IPS DF 6.9 (cell line): ENCODE measurements around the gene PNPLA1.

Experiments used
- DNase-seq: peaks from one replicate; pipeline ENCODE4 v3.0.0-alpha.2; 2013; ENCODE audit warnings: low read depth, low spot score
- H3K27ac ChIP-seq: one replicate; pipeline ENCODE4 v1.5.1; 2013; ENCODE audit warnings: low read length, control low read depth
- H3K27me3 ChIP-seq: 2 replicates; pipeline ENCODE4 v1.6.1; 2013; ENCODE audit warnings: mild to moderate bottlenecking, low read length; ENCODE audit not compliant: control insufficient read depth, insufficient read depth
- H3K36me3 ChIP-seq: 2 replicates; pipeline ENCODE4 v1.6.1; 2013; ENCODE audit warnings: low read length; ENCODE audit not compliant: control insufficient read depth, insufficient read depth
- H3K4me1 ChIP-seq: 2 replicates; pipeline ENCODE4 v1.6.1; 2013; ENCODE audit warnings: low read length; ENCODE audit not compliant: control insufficient read depth, insufficient read depth
- H3K4me3 ChIP-seq: 2 replicates; pipeline ENCODE4 v1.5.1; 2013; ENCODE audit warnings: mild to moderate bottlenecking, low read length
- H3K9me3 ChIP-seq: 2 replicates; pipeline ENCODE4 v1.6.1; 2013; ENCODE audit warnings: low read length, inconsistent platforms; ENCODE audit not compliant: control insufficient read depth, insufficient read depth
- WGBS: extraction: QIAGEN DNeasy Blood & Tissue Kit; methylation state at CpG from one replicate; pipeline ENCODE4 v1.1.7; 2013; ENCODE audit warnings: mixed read lengths, missing lambda C conversion rate; ENCODE audit not compliant: insufficient read length, insufficient coverage; 5-methylcytosine and 5-hydroxymethylcytosine counted together

PNPLA1 gene

DNA sequence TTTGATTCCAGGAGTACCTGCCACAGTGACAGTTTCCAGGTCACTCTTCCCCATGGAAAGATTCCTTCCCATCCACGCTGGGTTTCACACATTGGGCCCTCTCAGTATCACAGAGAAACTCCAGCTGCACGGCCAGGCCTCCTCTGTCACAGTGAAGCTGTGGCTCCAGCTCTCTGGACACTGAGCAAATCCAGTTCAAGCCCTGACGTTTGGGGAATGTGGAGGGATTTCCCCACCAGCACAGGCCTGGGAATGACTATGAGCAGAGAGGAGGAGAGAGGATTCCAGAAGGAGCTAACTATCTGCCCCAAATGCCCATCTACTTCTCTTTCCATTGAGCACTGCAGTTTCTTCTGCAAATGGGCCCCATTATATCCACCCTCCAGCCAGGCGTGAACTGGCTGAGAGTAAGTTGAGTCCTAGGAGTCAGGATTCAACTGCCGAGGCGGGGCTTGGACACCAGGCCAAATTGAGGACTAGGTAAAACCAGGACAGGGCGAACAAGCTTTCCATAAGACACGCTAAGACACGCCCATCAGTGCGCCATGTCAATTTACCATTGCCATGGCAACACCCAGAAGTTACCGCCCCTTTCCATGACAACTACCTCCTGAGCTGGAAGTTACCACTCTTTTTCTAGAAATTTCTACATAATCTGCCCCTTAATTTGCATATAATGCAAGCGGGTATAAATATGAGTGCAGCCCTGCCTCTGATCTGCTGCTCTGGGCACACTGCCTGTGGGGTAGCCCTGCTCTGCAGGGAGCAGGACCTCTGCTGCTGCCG lies 76.0 kb downstream of the PNPLA1 start:
- Histone ChIP-seq H3K9me3 (no peaks in the 10 kb centered on the region), H3K4me3 (no peak overlapping the region), H3K27ac (no peak overlapping the region), H3K27me3 (no peaks in the 10 kb centered on the region), H3K36me3 (no peaks in the 10 kb centered on the region), H3K4me1 (0 out of 2 replicates have a peak, but pooled peaks cover 2% of the 10 kb centered on the region)
- DNase-seq, result no peak
- WGBS, result no CpG with 5 or more reads among the region's 13 CpGs

DNA sequence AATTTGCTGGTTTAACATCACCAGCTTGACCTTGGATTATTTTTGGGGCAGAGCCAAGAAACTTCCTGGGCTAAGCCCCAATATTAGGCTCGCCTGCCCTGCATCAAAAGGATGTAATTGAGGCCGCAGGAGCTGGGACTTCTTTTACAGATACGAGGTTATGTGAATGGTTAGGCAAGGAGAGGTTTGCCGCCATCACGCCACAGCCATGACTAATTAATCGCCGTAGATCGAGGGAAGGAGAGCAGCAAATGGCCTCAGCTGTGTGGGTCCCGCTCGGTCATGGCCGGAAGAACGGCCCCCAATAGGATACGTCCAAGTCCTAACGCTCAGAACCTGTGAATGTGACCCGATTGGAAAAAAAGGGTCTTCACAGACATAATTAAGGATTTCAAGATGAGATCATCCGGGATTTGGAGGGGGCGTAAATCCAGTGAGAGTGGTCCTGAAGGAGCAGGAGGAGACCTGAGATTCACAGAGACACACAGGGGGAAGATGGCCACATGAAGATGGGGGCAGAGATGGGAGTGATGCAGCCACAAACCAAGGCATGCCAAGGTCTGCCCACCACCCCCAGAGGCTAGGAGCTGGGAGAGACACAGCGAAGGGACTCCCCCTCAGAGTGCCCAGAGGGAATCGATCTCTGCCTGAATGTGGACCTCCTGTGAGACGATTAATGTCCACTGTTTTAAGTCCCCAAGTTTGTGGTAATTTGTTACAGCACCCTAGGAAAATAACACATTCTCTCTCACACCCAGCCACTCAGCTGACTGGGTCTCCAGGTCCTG lies 76.8 kb downstream of the PNPLA1 start:
- 0 out of 2 replicates have a peak, but pooled peaks cover 2% of the 10 kb centered on the region for H3K4me1 ChIP-seq
- H3K9me3 ChIP-seq, result no peaks in the 10 kb centered on the region
- WGBS, result no CpG with 5 or more reads among the region's 20 CpGs
- no peak overlapping the region for H3K27ac ChIP-seq
- H3K27me3 ChIP-seq, result no peaks in the 10 kb centered on the region
- H3K4me3 ChIP-seq, result no peak overlapping the region
- no peaks in the 10 kb centered on the region for H3K36me3 ChIP-seq
- no peak for DNase-seq

DNA sequence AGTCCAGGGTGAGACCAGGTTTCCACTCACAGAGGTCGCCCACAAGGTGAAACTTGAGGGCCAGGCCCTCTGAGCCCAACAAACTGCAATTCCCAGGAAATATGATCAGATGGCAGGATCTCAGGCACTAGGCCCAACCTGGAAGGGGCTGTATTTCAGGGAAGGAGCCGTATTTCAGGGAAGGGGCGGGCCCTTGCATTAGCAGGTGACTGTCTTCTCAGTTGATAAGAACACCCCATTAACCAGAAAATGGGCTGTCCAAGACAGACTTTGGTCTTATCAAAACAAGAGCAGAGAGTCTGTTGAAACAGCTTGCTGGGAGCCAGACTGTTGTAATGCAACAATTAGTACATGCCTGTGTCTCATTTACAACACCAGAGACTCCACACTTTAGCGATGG lies 77.8 kb downstream of the PNPLA1 start:
- Histone ChIP-seq H3K4me1 (0 out of 2 replicates have a peak, but pooled peaks cover 2% of the 10 kb centered on the region), H3K27ac (no peak overlapping the region), H3K4me3 (no peak overlapping the region), H3K36me3 (no peaks in the 10 kb centered on the region), H3K27me3 (no peaks in the 10 kb centered on the region), H3K9me3 (no peaks in the 10 kb centered on the region)
- no CpG with 5 or more reads among the region's 4 CpGs for WGBS
- no peak for DNase-seq

DNA sequence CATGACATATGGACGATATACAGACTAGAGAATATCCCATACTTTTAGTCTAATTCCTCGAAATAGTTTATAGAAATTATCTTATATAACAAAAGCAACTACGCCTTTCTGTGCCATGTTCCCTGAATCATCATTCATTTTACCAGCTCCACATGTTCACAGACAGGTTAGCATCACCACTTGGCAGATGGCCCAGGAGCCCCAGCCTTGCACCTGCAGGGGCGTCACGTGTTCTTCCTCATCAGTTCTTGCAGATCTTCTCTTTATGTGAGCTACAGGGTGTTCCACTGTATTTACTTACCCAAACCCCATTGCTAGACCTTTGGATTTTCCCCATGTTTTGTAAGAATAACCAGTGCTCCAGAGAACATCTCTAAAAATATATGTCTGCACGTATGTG lies 79.4 kb downstream of the PNPLA1 start:
- WGBS, result no CpG with 5 or more reads among the region's 6 CpGs
- H3K4me1 ChIP-seq, result 0 out of 2 replicates have a peak, but pooled peaks cover 2% of the 10 kb centered on the region

DNA sequence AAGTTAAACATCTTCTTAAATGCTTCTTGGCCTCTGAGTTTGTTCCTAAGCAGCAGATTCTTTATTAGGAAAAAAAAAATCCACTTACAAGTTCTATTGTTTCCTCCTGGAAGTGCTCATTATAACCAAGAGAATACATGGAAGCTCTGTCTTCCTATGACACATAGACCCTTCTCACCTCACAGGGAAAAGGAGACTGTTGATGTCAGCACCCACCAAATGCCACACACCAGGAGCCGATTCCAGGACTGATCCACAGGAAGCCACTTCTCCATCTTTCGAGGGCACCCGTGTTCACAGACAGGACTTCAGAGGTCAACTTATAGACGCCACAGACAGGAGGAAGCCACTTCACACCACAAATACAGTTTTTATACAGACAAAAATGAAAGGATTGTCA lies 80.2 kb downstream of the PNPLA1 start:
- Histone ChIP-seq H3K4me3 (no peak overlapping the region), H3K27ac (no peak overlapping the region), H3K4me1 (0 out of 2 replicates have a peak, but pooled peaks cover 2% of the 10 kb centered on the region), H3K9me3 (no peaks in the 10 kb centered on the region), H3K36me3 (no peaks in the 10 kb centered on the region), H3K27me3 (no peaks in the 10 kb centered on the region)
- DNase-seq, result no peak
- no CpG with 5 or more reads among the region's 4 CpGs for WGBS

More for the DNA sequence above, 79.4 kb downstream of the PNPLA1 start:
- no peak for DNase-seq
- Histone ChIP-seq H3K9me3 (no peaks in the 10 kb centered on the region), H3K27ac (no peak overlapping the region), H3K27me3 (no peaks in the 10 kb centered on the region), H3K36me3 (no peaks in the 10 kb centered on the region), H3K4me3 (no peak overlapping the region)

DNA sequence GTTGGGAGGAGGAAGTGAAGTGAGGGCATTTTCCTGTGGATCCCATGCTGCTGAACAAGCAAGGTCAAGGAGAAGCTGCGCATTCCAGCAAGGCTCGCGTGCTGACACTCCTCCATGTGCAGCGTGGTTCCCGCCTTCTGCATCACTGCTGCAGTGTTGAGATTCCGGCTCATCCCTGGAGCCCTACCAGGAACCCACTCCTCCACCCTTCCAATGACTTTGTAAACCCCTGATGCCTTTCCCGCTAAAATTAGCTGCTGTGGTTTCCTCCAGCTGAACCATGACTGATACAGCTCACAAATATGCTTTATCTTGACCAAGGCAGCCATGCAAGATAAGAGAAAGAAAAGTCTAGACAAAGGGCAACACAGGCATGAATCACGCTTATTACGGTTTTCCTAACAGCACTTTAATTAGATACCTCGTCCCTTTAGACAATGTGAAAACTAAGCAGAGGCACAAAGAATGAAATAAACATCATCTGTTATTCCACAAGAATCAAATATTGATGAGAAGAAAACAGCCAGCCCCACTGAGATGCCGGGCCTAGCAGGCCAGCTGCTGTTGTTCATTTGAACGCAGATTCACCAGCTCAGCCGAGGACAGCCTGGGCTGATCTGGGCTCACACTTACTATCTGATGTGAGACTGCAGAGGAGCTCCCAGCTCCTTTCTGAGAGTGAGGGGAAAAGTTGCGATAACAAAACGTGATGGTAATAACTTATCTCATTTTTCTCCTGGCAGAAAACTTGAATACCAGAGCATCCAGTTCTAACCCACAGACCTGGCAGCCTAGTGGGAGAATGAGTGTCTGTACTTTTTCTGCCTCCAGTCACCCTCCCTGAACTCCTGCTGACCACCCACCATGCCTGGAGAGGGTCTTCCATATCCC lies 81.1 kb downstream of the PNPLA1 start:
- no peaks in the 10 kb centered on the region for H3K36me3 ChIP-seq
- no CpG with 5 or more reads among the region's 15 CpGs for WGBS
- no peak overlapping the region for H3K27ac ChIP-seq
- no peaks in the 10 kb centered on the region for H3K9me3 ChIP-seq
- no peak for DNase-seq
- H3K27me3 ChIP-seq, result no peaks in the 10 kb centered on the region
- H3K4me1 ChIP-seq, result no peaks in the 10 kb centered on the region
- H3K4me3 ChIP-seq, result no peak overlapping the region

DNA sequence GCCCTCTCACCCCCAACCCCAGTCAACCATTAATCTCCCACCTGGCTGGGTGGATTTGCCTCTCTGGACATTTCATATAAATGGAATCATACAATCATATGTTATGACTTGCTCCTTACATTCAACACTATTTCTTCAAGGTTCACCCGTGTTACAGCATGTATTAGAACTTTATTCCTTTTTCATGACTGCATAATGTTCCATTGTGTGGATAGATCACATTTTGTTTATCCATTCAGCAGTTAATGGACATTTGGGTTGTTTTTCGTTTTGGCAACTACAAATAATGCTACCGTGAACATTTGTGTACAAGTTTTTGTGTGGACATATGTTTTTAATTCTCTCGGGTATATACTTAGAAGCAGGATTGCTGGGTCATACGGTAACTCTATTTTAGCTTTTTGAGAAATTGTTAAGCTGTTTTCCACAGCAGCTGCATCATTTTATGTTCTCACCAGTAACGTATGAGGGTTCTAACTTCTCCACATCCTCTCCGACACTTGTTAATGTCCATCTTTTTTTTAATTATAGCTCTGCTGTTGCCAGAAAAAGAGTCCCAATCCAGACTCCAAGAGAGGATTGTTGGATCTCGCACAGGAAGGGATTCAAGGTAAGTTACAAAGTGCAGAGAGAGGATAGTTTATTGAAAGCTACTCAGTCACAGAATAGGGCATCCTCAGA lies 82.8 kb downstream of the PNPLA1 start:
- Histone ChIP-seq H3K36me3 (no peaks in the 10 kb centered on the region), H3K27ac (no peak overlapping the region), H3K9me3 (no peaks in the 10 kb centered on the region), H3K4me3 (no peak overlapping the region), H3K27me3 (no peaks in the 10 kb centered on the region), H3K4me1 (no peaks in the 10 kb centered on the region)
- whole genome bisulfite sequencing, result no CpG with 5 or more reads among the region's 8 CpGs
- DNase-seq, result no peak

DNA sequence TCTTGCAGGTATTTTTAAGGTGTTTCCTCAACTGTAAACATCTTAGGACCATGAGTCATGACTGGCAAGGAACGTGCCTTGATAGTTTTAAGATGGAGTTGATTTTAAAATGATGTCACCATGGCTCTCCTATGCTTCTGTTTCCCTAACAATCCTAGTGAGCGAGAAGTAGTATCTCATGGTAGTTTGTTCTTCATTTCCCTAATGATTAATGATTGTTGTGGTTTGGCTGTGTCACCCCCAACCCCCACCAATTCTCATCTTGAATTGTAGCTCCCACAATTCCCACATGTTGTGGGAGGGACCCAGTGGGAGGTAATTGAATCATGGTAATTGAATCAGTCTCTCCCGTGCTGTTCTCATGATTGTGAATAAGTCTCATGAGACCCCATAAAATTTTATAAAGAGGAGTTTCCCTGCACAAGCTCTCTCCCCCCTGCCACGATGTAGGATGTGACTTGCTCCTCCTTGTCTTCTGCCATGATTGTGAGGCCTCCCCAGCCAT lies 83.6 kb downstream of the PNPLA1 start:
- no CpG with 5 or more reads among the region's 4 CpGs for WGBS
- no peaks in the 10 kb centered on the region for H3K4me1 ChIP-seq
- no peaks in the 10 kb centered on the region for H3K9me3 ChIP-seq
- DNase-seq, result no peak
- H3K36me3 ChIP-seq, result no peaks in the 10 kb centered on the region
- H3K27me3 ChIP-seq, result no peaks in the 10 kb centered on the region
- no peak overlapping the region for H3K27ac ChIP-seq
- H3K4me3 ChIP-seq, result no peak overlapping the region

DNA sequence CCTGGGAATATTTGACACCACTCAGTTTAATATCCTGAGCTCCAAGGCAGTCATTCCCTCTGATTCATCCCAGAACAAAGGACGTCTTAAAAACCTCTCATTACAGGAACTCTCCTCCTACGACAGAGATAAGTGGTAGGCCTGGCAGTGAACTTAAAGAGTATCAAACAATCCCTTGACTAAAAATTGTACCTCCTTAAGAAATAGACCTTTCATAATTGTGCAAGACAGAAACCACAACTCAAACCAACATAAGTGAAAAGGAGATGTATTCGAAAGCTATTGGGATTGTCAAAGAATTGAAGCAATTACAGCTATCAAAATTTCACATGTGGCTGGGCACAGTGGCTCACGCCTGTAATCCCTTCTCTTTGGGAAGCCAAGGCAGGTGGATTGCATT lies 86.0 kb downstream of the PNPLA1 start:
- Histone ChIP-seq H3K9me3 (no peaks in the 10 kb centered on the region), H3K4me1 (no peaks in the 10 kb centered on the region; the same call in 1 of the 2 replicates), H3K36me3 (no peaks in the 10 kb centered on the region), H3K27me3 (no peaks in the 10 kb centered on the region), H3K4me3 (no peak overlapping the region), H3K27ac (no peak overlapping the region)
- no peak for DNase-seq
- WGBS, result no CpG with 5 or more reads among the region's 4 CpGs
